HepG2 (cell line): ENCODE data around the gene FGGY. TPM values are rescaled to one million over a fixed set of nuclear protein-coding genes. Genes with fewer than 3 reads are reported as not detected.

Experiments used
- ATF2 ChIP-seq: sonication (generic); formaldehyde crosslinking; IDR thresholded peaks from 2 replicates; pipeline ENCODE4 v1.4.0; 2020; ENCODE audit warnings: missing genetic modification reagents
- ATF3 ChIP-seq: sonication (generic); formaldehyde crosslinking; IDR thresholded peaks from 2 replicates; pipeline ENCODE4 v1.4.0; 2020; ENCODE audit warnings: missing genetic modification reagents
- DR1 ChIP-seq: sonication (generic); formaldehyde crosslinking; IDR thresholded peaks from 2 replicates; pipeline ENCODE4 v1.8.0; 2021; ENCODE audit warnings: mild to moderate bottlenecking, missing genetic modification reagents, inconsistent platforms
- GABPA ChIP-seq, 2 experiments: IDR thresholded peaks; 2 replicates each; pipeline ENCODE4 v1.6.1; 2011 to 2016; ENCODE audit warnings: low read depth in 2 of 2, low read length in 1 of 2, missing biosample characterization in 1 of 2, missing genetic modification characterization in 1 of 2
- KLF13 ChIP-seq: sonication (generic); formaldehyde crosslinking; IDR thresholded peaks from 2 replicates; pipeline ENCODE4 v1.4.0; 2020; ENCODE audit warnings: mild to moderate bottlenecking, missing genetic modification reagents
- KLF15 ChIP-seq: sonication (generic); formaldehyde crosslinking; IDR thresholded peaks from 2 replicates; pipeline ENCODE4 v1.8.1; 2023; ENCODE audit warnings: borderline replicate concordance, mild to moderate bottlenecking, inconsistent platforms, missing genetic modification reagents, mixed read lengths
- MIXL1 ChIP-seq: IDR thresholded peaks from 2 replicates; pipeline ENCODE4 v1.6.1; 2016
- NFIC ChIP-seq: IDR thresholded peaks from 2 replicates; pipeline ENCODE4 v1.6.1; 2012; ENCODE audit warnings: mild to moderate bottlenecking, low read length, inconsistent platforms
- NKX3-1 ChIP-seq: sonication (generic); formaldehyde crosslinking; IDR thresholded peaks from 2 replicates; pipeline ENCODE4 v1.5.0; 2020; ENCODE audit warnings: missing genetic modification reagents
- RAD21 ChIP-seq: fragments of 450-650 bp; formaldehyde crosslinking; IDR thresholded peaks from 2 replicates; pipeline ENCODE4 v1.5.0; 2020; ENCODE audit warnings: mild to moderate bottlenecking
- SRSF9 ChIP-seq: fragments of 200-400 bp; formaldehyde crosslinking; IDR thresholded peaks from 2 replicates; pipeline ENCODE4 v1.6.1; 2018; ENCODE audit warnings: borderline replicate concordance, mild to moderate bottlenecking, low read depth, low read length; ENCODE audit not compliant: insufficient read depth, poor library complexity, severe bottlenecking
- TEAD3 ChIP-seq: optimal IDR thresholded peaks from 2 replicates; pipeline ENCODE3; 2016; ENCODE audit warnings: borderline replicate concordance
- THAP7 ChIP-seq: sonication (generic); formaldehyde crosslinking; IDR thresholded peaks from 2 replicates; pipeline ENCODE4 v1.8.1; 2023; ENCODE audit warnings: mild to moderate bottlenecking, missing genetic modification reagents
- TRIM24 ChIP-seq: sonication (generic); formaldehyde crosslinking; IDR thresholded peaks from 2 replicates; pipeline ENCODE4 v1.8.0; 2022; ENCODE audit warnings: mild to moderate bottlenecking, missing genetic modification reagents
- YY1 ChIP-seq: IDR thresholded peaks from 2 replicates; pipeline ENCODE4 v1.6.1; 2011; ENCODE audit warnings: low read length, low read depth, moderate library complexity, mild to moderate bottlenecking; ENCODE audit not compliant: insufficient read depth, insufficient replicate concordance
- ZBTB7B ChIP-seq: sonication (generic); formaldehyde crosslinking; IDR thresholded peaks from 2 replicates; pipeline ENCODE4 v1.4.0; 2020; ENCODE audit warnings: missing genetic modification reagents
- ZNF431 ChIP-seq: sonication (generic); formaldehyde crosslinking; IDR thresholded peaks from 2 replicates; pipeline ENCODE4 v1.9.0; 2022; ENCODE audit warnings: missing genetic modification reagents, low read depth, mild to moderate bottlenecking, borderline replicate concordance
- ZNF766 ChIP-seq: sonication (generic); formaldehyde crosslinking; IDR thresholded peaks from 2 replicates; pipeline ENCODE4 v1.5.0; 2020; ENCODE audit warnings: missing genetic modification reagents, borderline replicate concordance
- polyA plus RNA-seq, 8 experiments: library from polyadenylated mRNA; depleted of rRNA in 3 of 8; stranded (reverse) in 7 of 8; unstranded in 1 of 8; fragments of >200 nt; fragmentation: Illumina TruSeq in 4 of 8; extraction: Trizol in 4 of 8; gene quantifications; 2 replicates each; pipeline versions ENCODE4 v1.2.1 to v1.2.3, GENCODE V29; 2011 to 2016; ENCODE audit warnings: low read depth in 4 of 8, missing spikeins in 1 of 8, mixed read lengths in 1 of 8; ENCODE audit not compliant: insufficient read depth in 1 of 8
- total RNA-seq, 5 experiments: library from RNA; depleted of rRNA; stranded (reverse); fragments of >200 nt; fragmentation: Illumina TruSeq; extraction: Trizol; gene quantifications; 2 replicates each; pipeline ENCODE4 v1.2.3, GENCODE V29; 2016; ENCODE audit warnings: low read depth in 1 of 5
- TF ChIP-seq, protein P1 (sequence below): sonication (generic); formaldehyde crosslinking; IDR thresholded peaks from 2 replicates; pipeline ENCODE4 v1.5.0; 2020; ENCODE audit warnings: missing genetic modification reagents
- TF ChIP-seq, protein P2 (sequence below): sonication (generic); formaldehyde crosslinking; IDR thresholded peaks from 2 replicates; pipeline ENCODE4 v1.4.0; 2020; ENCODE audit warnings: missing genetic modification reagents, borderline replicate concordance
- TF ChIP-seq, protein P3 (sequence below): sonication (generic); formaldehyde crosslinking; IDR thresholded peaks from 2 replicates; pipeline ENCODE4 v1.4.0; 2020; ENCODE audit warnings: mild to moderate bottlenecking, missing genetic modification reagents, borderline replicate concordance

Gene FGGY
- total and polyA plus RNA-seq, 2 of the 13 experiments (the other 11 are each of a cell fraction or from before 2014, with no cell fraction given): 15.7 to 27.5 TPM

- TF ChIP-seq, protein P1, sequence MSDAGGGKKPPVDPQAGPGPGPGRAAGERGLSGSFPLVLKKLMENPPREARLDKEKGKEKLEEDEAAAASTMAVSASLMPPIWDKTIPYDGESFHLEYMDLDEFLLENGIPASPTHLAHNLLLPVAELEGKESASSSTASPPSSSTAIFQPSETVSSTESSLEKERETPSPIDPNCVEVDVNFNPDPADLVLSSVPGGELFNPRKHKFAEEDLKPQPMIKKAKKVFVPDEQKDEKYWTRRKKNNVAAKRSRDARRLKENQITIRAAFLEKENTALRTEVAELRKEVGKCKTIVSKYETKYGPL: no peak
- TF ChIP-seq GABPA (IDR thresholded peaks at IDR 0.05; ENCODE audit: low read depth, low read length) (no peak), GABPA (CRISPR knock-in tag; IDR thresholded peaks at IDR 0.05; ENCODE audit: low read depth) (no peak; the same call in 1 of the 2 replicates), KLF13 (no peak), YY1 (no peak), MIXL1 (peak; percentile 66; the same call in 1 of the 2 replicates), THAP7 (CRISPR knock-in tag) (no peak), TRIM24 (no peak), ATF3 (CRISPR knock-in tag) (peak; percentile 54), SRSF9 (no peak), NFIC (peak; percentile 69; the same call in 1 of the 2 replicates), NKX3-1 (CRISPR knock-in tag) (no peak), KLF15 (CRISPR knock-in tag) (no peak), DR1 (CRISPR knock-in tag) (no peak), RAD21 (CRISPR knock-in tag) (peak; percentile 38), ZNF431 (CRISPR knock-in tag) (no peak), ATF2 (CRISPR knock-in tag) (0 out of 2 replicates have a peak, but pooled peaks have one; percentile 14), ZNF766 (CRISPR knock-in tag) (no peak), TEAD3 (CRISPR knock-in tag) (peak; percentile 26), ZBTB7B (CRISPR knock-in tag) (0 out of 2 replicates have a peak, but pooled peaks have one; percentile 48)
- TF ChIP-seq, protein P2, sequence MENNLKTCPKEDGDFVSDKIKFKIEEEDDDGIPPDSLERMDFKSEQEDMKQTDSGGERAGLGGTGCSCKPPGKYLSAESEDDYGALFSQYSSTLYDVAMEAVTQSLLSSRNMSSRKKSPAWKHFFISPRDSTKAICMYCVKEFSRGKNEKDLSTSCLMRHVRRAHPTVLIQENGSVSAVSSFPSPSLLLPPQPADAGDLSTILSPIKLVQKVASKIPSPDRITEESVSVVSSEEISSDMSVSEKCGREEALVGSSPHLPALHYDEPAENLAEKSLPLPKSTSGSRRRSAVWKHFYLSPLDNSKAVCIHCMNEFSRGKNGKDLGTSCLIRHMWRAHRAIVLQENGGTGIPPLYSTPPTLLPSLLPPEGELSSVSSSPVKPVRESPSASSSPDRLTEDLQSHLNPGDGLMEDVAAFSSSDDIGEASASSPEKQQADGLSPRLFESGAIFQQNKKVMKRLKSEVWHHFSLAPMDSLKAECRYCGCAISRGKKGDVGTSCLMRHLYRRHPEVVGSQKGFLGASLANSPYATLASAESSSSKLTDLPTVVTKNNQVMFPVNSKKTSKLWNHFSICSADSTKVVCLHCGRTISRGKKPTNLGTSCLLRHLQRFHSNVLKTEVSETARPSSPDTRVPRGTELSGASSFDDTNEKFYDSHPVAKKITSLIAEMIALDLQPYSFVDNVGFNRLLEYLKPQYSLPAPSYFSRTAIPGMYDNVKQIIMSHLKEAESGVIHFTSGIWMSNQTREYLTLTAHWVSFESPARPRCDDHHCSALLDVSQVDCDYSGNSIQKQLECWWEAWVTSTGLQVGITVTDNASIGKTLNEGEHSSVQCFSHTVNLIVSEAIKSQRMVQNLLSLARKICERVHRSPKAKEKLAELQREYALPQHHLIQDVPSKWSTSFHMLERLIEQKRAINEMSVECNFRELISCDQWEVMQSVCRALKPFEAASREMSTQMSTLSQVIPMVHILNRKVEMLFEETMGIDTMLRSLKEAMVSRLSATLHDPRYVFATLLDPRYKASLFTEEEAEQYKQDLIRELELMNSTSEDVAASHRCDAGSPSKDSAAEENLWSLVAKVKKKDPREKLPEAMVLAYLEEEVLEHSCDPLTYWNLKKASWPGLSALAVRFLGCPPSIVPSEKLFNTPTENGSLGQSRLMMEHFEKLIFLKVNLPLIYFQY (CRISPR knock-in tag): no peak
- TF ChIP-seq, protein P3, sequence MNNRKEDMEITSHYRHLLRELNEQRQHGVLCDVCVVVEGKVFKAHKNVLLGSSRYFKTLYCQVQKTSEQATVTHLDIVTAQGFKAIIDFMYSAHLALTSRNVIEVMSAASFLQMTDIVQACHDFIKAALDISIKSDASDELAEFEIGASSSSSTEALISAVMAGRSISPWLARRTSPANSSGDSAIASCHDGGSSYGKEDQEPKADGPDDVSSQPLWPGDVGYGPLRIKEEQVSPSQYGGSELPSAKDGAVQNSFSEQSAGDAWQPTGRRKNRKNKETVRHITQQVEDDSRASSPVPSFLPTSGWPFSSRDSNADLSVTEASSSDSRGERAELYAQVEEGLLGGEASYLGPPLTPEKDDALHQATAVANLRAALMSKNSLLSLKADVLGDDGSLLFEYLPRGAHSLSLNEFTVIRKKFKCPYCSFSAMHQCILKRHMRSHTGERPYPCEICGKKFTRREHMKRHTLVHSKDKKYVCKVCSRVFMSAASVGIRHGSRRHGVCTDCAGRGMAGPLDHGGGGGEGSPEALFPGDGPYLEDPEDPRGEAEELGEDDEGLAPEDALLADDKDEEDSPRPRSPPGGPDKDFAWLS (CRISPR knock-in tag): no peak
Measured at GRCh38 chr1:59522925-59523505, 226.1 kb downstream of the FGGY start (continued).
